ENCODE results near the gene PSMD7. TPM values are rescaled to one million over a fixed set of nuclear protein-coding genes. Genes with fewer than 3 reads are reported as not detected.

Gene PSMD7
- total RNA-seq, 1 donor from 2014 or later = 79.8 TPM

DNA sequence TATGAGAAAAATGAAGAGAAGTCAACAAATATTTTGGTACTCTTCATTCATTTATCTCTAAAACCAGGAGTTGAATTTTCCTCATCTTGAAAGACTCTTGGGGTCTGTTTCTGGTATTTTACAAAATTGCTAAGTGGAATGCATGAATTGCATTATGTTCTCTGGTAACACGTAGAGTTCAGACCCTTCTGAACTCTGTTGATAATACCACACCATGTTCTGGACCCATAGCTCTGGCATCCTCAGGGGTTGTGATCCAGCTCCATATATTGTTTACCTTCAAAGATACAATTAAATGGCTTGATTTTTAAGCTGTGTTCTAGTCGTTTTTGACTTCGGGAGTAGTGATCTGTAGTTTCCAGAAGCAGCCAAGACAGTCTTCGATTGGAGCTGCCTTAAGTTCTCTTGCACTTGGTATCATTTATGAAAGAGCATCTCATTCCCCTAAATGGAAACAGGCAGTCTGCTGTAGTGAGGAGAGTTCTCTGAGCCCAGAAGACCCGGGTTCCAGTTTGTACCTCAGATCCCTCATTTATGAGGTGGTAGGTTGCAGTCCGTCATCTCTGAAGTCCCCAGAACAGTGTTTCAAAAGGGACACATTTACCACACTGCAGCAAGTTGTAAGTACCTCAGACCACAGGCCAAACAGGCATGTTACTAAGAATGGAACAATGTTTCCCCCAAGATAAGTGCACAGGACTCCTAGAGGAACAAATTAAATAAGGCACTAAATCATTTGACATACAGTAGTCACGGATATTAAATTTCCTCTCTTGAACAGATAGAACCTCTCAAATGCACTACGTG lies 9.6 kb downstream of the PSMD7 start:
- DNase-seq (ENCODE audit: low read depth) (no peak), FAIRE-seq (no peak)
- Histone ChIP-seq H3K27me3 (ENCODE audit: control insufficient read depth, insufficient read depth, low read length) (no peaks in the 10 kb centered on the region), H3K36me3 (ENCODE audit: control insufficient read depth, insufficient read depth, low read length) (peaks cover 33% of the 10 kb centered on the region), H3K4me3 (ENCODE audit: low read depth, low read length) (no peak overlapping the region)
- TF ChIP-seq, protein P1, sequence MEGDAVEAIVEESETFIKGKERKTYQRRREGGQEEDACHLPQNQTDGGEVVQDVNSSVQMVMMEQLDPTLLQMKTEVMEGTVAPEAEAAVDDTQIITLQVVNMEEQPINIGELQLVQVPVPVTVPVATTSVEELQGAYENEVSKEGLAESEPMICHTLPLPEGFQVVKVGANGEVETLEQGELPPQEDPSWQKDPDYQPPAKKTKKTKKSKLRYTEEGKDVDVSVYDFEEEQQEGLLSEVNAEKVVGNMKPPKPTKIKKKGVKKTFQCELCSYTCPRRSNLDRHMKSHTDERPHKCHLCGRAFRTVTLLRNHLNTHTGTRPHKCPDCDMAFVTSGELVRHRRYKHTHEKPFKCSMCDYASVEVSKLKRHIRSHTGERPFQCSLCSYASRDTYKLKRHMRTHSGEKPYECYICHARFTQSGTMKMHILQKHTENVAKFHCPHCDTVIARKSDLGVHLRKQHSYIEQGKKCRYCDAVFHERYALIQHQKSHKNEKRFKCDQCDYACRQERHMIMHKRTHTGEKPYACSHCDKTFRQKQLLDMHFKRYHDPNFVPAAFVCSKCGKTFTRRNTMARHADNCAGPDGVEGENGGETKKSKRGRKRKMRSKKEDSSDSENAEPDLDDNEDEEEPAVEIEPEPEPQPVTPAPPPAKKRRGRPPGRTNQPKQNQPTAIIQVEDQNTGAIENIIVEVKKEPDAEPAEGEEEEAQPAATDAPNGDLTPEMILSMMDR (IDR thresholded peaks at IDR 0.05; ENCODE audit: insufficient read depth, low read length, severe bottlenecking) = no peak

DNA sequence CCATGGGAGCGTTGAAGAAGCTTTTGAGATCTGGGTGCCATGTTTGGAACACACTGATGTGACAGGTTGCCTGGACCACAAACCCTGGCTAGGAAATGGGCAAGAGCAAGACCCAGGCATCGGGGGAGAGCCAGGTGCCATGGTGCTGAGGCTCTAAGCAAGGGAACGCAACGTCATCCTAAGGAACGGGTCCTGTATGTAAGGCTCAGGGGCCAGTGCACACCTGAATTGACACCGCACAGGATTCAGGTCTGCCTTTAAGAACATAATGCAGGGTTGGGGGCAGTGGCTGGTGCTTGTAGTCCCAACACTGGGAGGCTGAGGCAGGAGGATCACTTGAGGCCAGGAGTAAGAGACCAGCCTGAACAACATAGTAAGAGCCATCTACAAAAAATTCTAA lies 10.8 kb downstream of the PSMD7 start:
- no peak for FAIRE-seq
- H3K4me3 ChIP-seq (ENCODE audit: low read depth, low read length) = no peak overlapping the region
- H3K36me3 ChIP-seq (ENCODE audit: control insufficient read depth, insufficient read depth, low read length) = peaks cover 28% of the 10 kb centered on the region

DNA sequence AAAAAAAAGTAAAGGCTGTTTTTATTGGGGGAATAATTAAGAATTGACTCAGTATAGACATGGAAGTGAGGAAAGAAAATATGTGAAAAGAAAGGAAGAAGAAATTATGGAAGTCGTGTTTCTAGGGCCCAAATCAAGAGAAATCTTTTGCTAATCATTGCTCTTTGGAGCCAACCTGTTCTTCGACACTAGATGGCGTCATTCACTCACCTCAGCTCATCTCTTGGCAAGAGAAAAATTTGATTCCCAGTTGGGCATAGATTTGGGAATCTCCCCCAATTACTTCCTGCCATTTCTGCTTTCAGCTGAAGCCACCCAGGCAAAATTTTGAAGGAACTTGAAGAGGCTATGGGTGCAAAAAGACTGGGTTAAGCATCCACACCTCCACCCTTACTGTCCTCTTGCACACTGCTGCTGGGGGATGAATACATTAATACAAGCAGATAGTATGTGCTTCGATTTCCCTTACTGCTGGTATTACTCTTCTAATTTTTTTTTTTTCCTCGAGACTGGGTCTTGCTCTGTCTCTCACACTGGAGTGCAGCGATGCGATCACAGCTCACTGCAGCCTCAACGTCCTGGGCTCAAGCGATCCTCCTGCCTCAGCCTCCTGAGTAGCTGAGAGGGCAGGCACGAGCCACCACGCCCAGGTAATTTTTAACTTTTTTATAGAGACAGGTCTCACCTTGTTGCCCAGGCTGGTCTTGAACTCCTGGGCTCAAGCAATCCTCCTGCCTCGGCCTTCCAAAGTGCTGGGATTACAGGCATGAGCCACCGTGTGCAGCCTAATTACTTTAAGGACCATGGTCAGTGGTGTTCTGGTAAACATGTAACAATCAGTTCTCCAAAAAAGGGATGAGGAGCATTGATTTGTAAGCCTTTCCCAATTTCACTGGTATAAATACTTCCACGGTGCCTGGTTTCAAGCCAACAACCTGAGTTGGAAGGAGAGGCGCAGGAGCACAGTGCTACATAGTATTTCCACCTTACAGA lies 13.5 kb downstream of the PSMD7 start:
- no peak for FAIRE-seq
- no peaks in the 10 kb centered on the region for H3K27me3 ChIP-seq (ENCODE audit: control insufficient read depth, insufficient read depth, low read length)
- DNase-seq (ENCODE audit: low read depth) = peak; percentile 57
- TF ChIP-seq, protein P1 (IDR thresholded peaks at IDR 0.05; ENCODE audit: insufficient read depth, low read length, severe bottlenecking) = peak; percentile 80
- H3K36me3 ChIP-seq (ENCODE audit: control insufficient read depth, insufficient read depth, low read length) = peaks cover 11% of the 10 kb centered on the region
- no peak overlapping the region for H3K4me3 ChIP-seq (ENCODE audit: low read depth, low read length)

More for the DNA sequence above, 10.8 kb downstream of the PSMD7 start:
- H3K27me3 ChIP-seq (ENCODE audit: control insufficient read depth, insufficient read depth, low read length) = no peaks in the 10 kb centered on the region
- DNase-seq (ENCODE audit: low read depth) = no peak
- TF ChIP-seq, protein P1 (IDR thresholded peaks at IDR 0.05; ENCODE audit: insufficient read depth, low read length, severe bottlenecking) = no peak

DNA sequence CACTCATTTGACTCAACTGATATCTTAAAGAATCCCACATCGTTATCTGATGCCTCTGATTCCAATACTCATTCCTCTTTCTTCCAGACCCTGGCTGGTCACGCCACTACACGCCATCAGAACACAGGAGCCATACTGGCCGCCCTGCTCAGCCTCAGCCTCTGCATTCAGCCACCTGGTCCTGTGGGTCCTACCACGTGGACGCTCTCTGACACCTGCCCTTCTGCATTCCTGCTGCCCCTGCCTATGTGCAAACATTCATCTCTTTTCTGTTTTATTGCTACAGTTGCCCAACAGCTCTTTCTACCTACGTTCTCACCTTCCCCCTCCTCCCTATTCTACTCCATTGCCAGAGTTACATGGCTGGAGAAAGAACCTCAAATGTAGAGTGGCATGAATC lies 18.4 kb downstream of the PSMD7 start:
- no peak for DNase-seq (ENCODE audit: low read depth)
- FAIRE-seq = no peak

DNA sequence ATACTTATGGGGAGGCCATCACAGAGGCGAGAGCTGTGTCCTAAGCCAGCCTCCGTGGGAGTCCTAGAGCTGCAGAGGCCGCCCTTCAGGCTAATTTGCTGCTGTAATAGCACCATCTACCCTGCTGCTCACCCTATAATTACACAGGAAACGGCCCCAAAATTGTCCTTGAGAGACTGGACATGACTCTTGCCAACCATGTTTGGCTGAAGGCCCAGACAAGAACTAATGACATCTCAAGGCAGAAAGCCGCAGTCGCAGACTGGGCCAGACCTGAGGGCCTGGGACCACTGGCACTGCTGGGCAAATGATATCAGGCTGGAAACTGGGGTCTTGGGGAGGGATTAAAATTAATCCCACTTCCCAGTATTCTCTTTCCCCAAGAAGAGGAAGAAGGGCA lies 24.1 kb downstream of the PSMD7 start:
- TF ChIP-seq, protein P1 (IDR thresholded peaks at IDR 0.05; ENCODE audit: insufficient read depth, low read length, severe bottlenecking) = no peak
- FAIRE-seq = no peak
- Histone ChIP-seq H3K4me3 (ENCODE audit: low read depth, low read length) (no peak overlapping the region), H3K36me3 (ENCODE audit: control insufficient read depth, insufficient read depth, low read length) (no peaks in the 10 kb centered on the region), H3K27me3 (ENCODE audit: control insufficient read depth, insufficient read depth, low read length) (no peaks in the 10 kb centered on the region)
- DNase-seq (ENCODE audit: low read depth) = no peak

More for the DNA sequence above, 18.4 kb downstream of the PSMD7 start:
- TF ChIP-seq, protein P1 (IDR thresholded peaks at IDR 0.05; ENCODE audit: insufficient read depth, low read length, severe bottlenecking) = no peak
- Histone ChIP-seq H3K4me3 (ENCODE audit: low read depth, low read length) (no peak overlapping the region), H3K27me3 (ENCODE audit: control insufficient read depth, insufficient read depth, low read length) (no peaks in the 10 kb centered on the region), H3K36me3 (ENCODE audit: control insufficient read depth, insufficient read depth, low read length) (no peaks in the 10 kb centered on the region)

Data from bronchial epithelial cell (primary cell).